ENCODE measurements around the gene PKMYT1.

- TF ChIP-seq CTCF (IDR thresholded peaks at IDR 0.05; ENCODE audit: poor library complexity, severe bottlenecking) (no peak), TAF1 (IDR thresholded peaks at IDR 0.05; ENCODE audit: low read depth) (no peak), EZH2 (IDR thresholded peaks at IDR 0.05; ENCODE audit: borderline replicate concordance, insufficient read depth, low read length, poor library complexity, severe bottlenecking) (no peak), SMC3 (conservative IDR thresholded peaks at IDR 0.05; ENCODE audit: poor library complexity) (no peak), REST (IDR thresholded peaks at IDR 0.05; ENCODE audit: borderline replicate concordance) (no peak), POLR2AphosphoS5 (IDR thresholded peaks at IDR 0.05) (no peak), EP300 (conservative IDR thresholded peaks at IDR 0.05; ENCODE audit: poor library complexity, severe bottlenecking) (no peak), MXI1 (conservative IDR thresholded peaks at IDR 0.05; ENCODE audit: poor library complexity, severe bottlenecking) (no peak), RAD21 (conservative IDR thresholded peaks at IDR 0.05) (no peak)
These were observed 24.1 kb upstream of the PKMYT1 start for GRCh38 chr16:3004319-3004718.
